WTC11 (cell line): ENCODE results near the gene FSTL4. TPM values are rescaled to one million over a fixed set of nuclear protein-coding genes. Genes with fewer than 3 reads are reported as not detected.

Experiments
- ATAC-seq: fragments of 200-7000 bp; cut with Tn5 transposase; 2 replicates; pipeline ENCODE4 v1.10.0; 2021; ENCODE audit warnings: mild to moderate bottlenecking, moderate library complexity
- CTCF ChIA-PET: fragments of 300-600 bp; sonication (Branson Sonifier 250); formaldehyde crosslinking; loops from one replicate; lab custom pipeline; 2021; ENCODE audit warnings: antibody characterized with exemption; lab: Charles Lee
- POLR2A ChIA-PET: fragments of 350-600 bp; sonication (Branson Sonifier 250); formaldehyde crosslinking; loops from one replicate; lab custom pipeline; 2021; ENCODE audit warnings: antibody characterized with exemption; lab: Charles Lee
- DNase-seq: peaks from one replicate; pipeline ENCODE4 v3.0.0; 2021; ENCODE audit warnings: low spot score
- H3K27ac Mint-ChIP-seq: 2 replicates; pipeline ENCODE4 v1.8.0; 2021; ENCODE audit warnings: mixed read lengths
- H3K27me3 Mint-ChIP-seq: 2 replicates; pipeline ENCODE4 v1.8.0; 2021; ENCODE audit warnings: low read depth, mild to moderate bottlenecking, moderate library complexity, mixed read lengths
- H3K36me3 Mint-ChIP-seq: 2 replicates; pipeline ENCODE4 v1.8.0; 2021; ENCODE audit warnings: mixed read lengths
- H3K4me1 Mint-ChIP-seq: 2 replicates; pipeline ENCODE4 v1.8.0; 2022; ENCODE audit warnings: mixed read lengths
- H3K4me3 Mint-ChIP-seq: 2 replicates; pipeline ENCODE4 v1.8.0; 2021; ENCODE audit warnings: mild to moderate bottlenecking, moderate library complexity, mixed read lengths
- H3K9me3 Mint-ChIP-seq: 2 replicates; pipeline ENCODE4 v1.8.0; 2021; ENCODE audit warnings: mixed read lengths
- ETV6 ChIP-seq: sonication (generic); formaldehyde crosslinking; IDR thresholded peaks from 2 replicates; pipeline ENCODE4 v1.8.1; 2022; ENCODE audit warnings: mild to moderate bottlenecking, missing genetic modification reagents
- GRHL2 ChIP-seq: fragments of 250-450 bp; sonication (Bioruptor Pico); IDR thresholded peaks from 2 replicates; pipeline ENCODE4 v1.8.0; 2022; ENCODE audit warnings: mild to moderate bottlenecking, moderate library complexity; ENCODE audit not compliant: insufficient replicate concordance, severe bottlenecking
- PREB ChIP-seq: sonication (generic); formaldehyde crosslinking; IDR thresholded peaks from 2 replicates; pipeline ENCODE4 v1.8.1; 2022; ENCODE audit warnings: mild to moderate bottlenecking, missing genetic modification reagents, moderate library complexity, borderline replicate concordance
- RELA ChIP-seq: sonication (generic); formaldehyde crosslinking; IDR thresholded peaks from 2 replicates; pipeline ENCODE4 v1.8.1; 2022; ENCODE audit warnings: missing genetic modification reagents, mild to moderate bottlenecking, borderline replicate concordance
- SMAD3 ChIP-seq: sonication (generic); formaldehyde crosslinking; IDR thresholded peaks from 2 replicates; pipeline ENCODE4 v1.8.0; 2022; ENCODE audit warnings: missing genetic modification reagents, mild to moderate bottlenecking, borderline replicate concordance
- ZNF219 ChIP-seq: sonication (generic); formaldehyde crosslinking; IDR thresholded peaks from 2 replicates; pipeline ENCODE4 v1.8.0; 2023; ENCODE audit warnings: missing genetic modification reagents, mild to moderate bottlenecking, borderline replicate concordance
- ZNF281 ChIP-seq: sonication (generic); formaldehyde crosslinking; IDR thresholded peaks from 2 replicates; pipeline ENCODE4 v1.8.0; 2023; ENCODE audit warnings: mild to moderate bottlenecking, missing genetic modification reagents
- ZNF396 ChIP-seq: fragments of 250-450 bp; sonication (Bioruptor Pico); IDR thresholded peaks from 2 replicates; pipeline ENCODE4 v1.8.0; 2021; ENCODE audit warnings: mild to moderate bottlenecking, moderate library complexity, borderline replicate concordance
- ZNF512 ChIP-seq: sonication (generic); formaldehyde crosslinking; IDR thresholded peaks from 2 replicates; pipeline ENCODE4 v1.8.1; 2022; ENCODE audit warnings: missing genetic modification reagents, borderline replicate concordance
- ZNF532 ChIP-seq: fragments of 250-450 bp; sonication (Bioruptor Pico); IDR thresholded peaks from 2 replicates; pipeline ENCODE4 v1.9.0; 2021; ENCODE audit warnings: mild to moderate bottlenecking, borderline replicate concordance
- total RNA-seq: library from RNA; stranded (reverse); gene quantifications from 3 replicates; pipeline ENCODE4 v1.2.3, GENCODE V29; 2021
- TF ChIP-seq, protein P1 (sequence below): fragments of 250-450 bp; sonication (Bioruptor Pico); IDR thresholded peaks from 2 replicates; pipeline ENCODE4 v1.8.0; 2021; ENCODE audit warnings: mild to moderate bottlenecking
- TF ChIP-seq, protein P2 (sequence below): sonication (generic); formaldehyde crosslinking; IDR thresholded peaks from 2 replicates; pipeline ENCODE4 v1.8.1; 2022; ENCODE audit warnings: mild to moderate bottlenecking, moderate library complexity, missing genetic modification reagents

The FSTL4 gene
- total RNA-seq, 1 experiment from 2014 or later: 6.1 TPM

DNA sequence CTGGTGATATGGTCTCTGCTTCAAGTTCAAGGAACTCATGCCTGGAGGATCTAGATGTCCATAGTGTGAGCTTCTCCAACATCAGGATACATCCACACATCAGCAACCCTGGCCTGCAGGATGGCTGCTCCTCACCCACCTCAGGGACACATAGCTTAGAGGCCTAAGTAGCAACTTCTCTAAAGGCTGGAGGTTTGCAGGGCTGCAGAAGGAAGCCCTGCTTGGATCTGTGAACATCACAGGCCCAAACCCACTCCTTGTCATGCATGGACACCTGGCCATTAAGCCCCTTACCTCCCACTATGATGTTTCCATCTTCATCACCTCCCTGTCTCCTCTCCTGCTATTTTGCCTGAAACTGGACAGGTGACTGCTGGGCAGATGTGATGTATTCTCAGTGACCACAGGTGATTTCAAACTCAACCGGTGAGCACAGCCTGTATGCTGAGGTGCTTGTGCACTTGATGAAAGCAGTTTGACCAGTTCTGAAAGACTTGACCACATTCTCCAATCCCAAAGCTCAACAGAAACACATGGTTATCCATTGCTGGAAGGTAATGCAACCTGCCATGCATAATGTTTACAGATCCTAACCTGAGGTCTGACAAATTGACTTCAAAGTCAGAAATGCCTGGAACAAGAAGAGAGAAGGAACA lies 205.2 kb downstream of the FSTL4 start (continued):
- TF ChIP-seq ZNF396 (CRISPR knock-in tag) (no peak), GRHL2 (CRISPR knock-in tag) (no peak), RELA (CRISPR knock-in tag) (no peak), ZNF512 (CRISPR knock-in tag) (no peak), SMAD3 (CRISPR knock-in tag) (no peak), ZNF281 (CRISPR knock-in tag) (no peak), ETV6 (CRISPR knock-in tag) (no peak)
- TF ChIP-seq, protein P1, sequence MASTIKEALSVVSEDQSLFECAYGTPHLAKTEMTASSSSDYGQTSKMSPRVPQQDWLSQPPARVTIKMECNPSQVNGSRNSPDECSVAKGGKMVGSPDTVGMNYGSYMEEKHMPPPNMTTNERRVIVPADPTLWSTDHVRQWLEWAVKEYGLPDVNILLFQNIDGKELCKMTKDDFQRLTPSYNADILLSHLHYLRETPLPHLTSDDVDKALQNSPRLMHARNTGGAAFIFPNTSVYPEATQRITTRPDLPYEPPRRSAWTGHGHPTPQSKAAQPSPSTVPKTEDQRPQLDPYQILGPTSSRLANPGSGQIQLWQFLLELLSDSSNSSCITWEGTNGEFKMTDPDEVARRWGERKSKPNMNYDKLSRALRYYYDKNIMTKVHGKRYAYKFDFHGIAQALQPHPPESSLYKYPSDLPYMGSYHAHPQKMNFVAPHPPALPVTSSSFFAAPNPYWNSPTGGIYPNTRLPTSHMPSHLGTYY (CRISPR knock-in tag): no peak
- TF ChIP-seq, all 79 proteins: peak for 0

- ATAC-seq: no peak
- no peaks in the 10 kb centered on the region for H3K9me3 Mint-ChIP-seq
- DNase-seq: no peak
- peaks cover 25% of the 10 kb centered on the region for H3K4me1 Mint-ChIP-seq
- CTCF ChIA-PET: interaction anchor here (1.2 to 5.3 kb wide), 6 partner anchors 10 to 96 kb away, joined by 4 to 50 read pairs (median 11); no protein-coding TSS in a partner anchor
- no peaks in the 10 kb centered on the region for H3K27me3 Mint-ChIP-seq
- POLR2A ChIA-PET: no interaction called here
- no peak overlapping the region for H3K27ac Mint-ChIP-seq
- no peak overlapping the region for H3K4me3 Mint-ChIP-seq
- no peaks in the 10 kb centered on the region for H3K36me3 Mint-ChIP-seq
- TF ChIP-seq PREB: no peak
- TF ChIP-seq, protein P2, sequence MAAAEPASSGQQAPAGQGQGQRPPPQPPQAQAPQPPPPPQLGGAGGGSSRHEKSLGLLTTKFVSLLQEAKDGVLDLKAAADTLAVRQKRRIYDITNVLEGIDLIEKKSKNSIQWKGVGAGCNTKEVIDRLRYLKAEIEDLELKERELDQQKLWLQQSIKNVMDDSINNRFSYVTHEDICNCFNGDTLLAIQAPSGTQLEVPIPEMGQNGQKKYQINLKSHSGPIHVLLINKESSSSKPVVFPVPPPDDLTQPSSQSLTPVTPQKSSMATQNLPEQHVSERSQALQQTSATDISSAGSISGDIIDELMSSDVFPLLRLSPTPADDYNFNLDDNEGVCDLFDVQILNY: no peak
- TF ChIP-seq ZNF532 (CRISPR knock-in tag): no peak
- no peak for TF ChIP-seq ZNF219 (CRISPR knock-in tag)
- TF ChIP-seq RELA (CRISPR knock-in tag): no peak
These were observed 205.9 kb downstream of the FSTL4 start for GRCh38 chr5:133406208-133406976.
